H9 (cell line): ENCODE data around the gene EVI5. TPM values are rescaled to one million over a fixed set of nuclear protein-coding genes. Genes with fewer than 3 reads are reported as not detected.

ENCODE experiments used
- DNase-seq: peaks from one replicate; pipeline ENCODE4 v3.0.0-alpha.2; 2017
- H2AFZ ChIP-seq: one replicate; pipeline ENCODE4 v1.6.1; 2013; ENCODE audit warnings: mild to moderate bottlenecking, low read length, control low read depth, moderate library complexity
- H2AK5ac ChIP-seq: 2 replicates; pipeline ENCODE4 v1.6.1; 2013; ENCODE audit warnings: low read length, control low read depth, mixed read lengths; ENCODE audit not compliant: insufficient read length
- H2BK120ac ChIP-seq: one replicate; pipeline ENCODE4 v1.6.1; 2013; ENCODE audit warnings: low read depth, mild to moderate bottlenecking, low read length, control low read depth, inconsistent platforms; ENCODE audit not compliant: poor library complexity, severe bottlenecking
- H2BK12ac ChIP-seq: 2 replicates; pipeline ENCODE4 v1.6.1; 2013; ENCODE audit warnings: low read length, control low read depth, mixed read lengths, low read depth; ENCODE audit not compliant: insufficient read length
- H2BK15ac ChIP-seq: 2 replicates; pipeline ENCODE4 v1.6.1; 2013; ENCODE audit warnings: low read depth, low read length, control low read depth
- H2BK20ac ChIP-seq: one replicate; pipeline ENCODE4 v1.6.1; 2013; ENCODE audit warnings: low read depth, mild to moderate bottlenecking, low read length, control low read depth, inconsistent platforms; ENCODE audit not compliant: poor library complexity, severe bottlenecking
- H2BK5ac ChIP-seq: 2 replicates; pipeline ENCODE4 v1.6.1; 2013; ENCODE audit warnings: low read length, control low read depth, mixed read lengths; ENCODE audit not compliant: insufficient read length
- H3K14ac ChIP-seq: 2 replicates; pipeline ENCODE4 v1.6.1; 2013; ENCODE audit warnings: low read length, control low read depth; ENCODE audit not compliant: insufficient read depth
- H3K18ac ChIP-seq: 2 replicates; pipeline ENCODE4 v1.6.1; 2013; ENCODE audit warnings: low read depth, mild to moderate bottlenecking, mixed read lengths, low read length, control low read depth; ENCODE audit not compliant: insufficient read length
- H3K23ac ChIP-seq: 2 replicates; pipeline ENCODE4 v1.6.1; 2013; ENCODE audit warnings: low read length, control low read depth, mixed read lengths, low read depth; ENCODE audit not compliant: insufficient read length
- H3K23me2 ChIP-seq: 2 replicates; pipeline ENCODE4 v1.6.1; 2013; ENCODE audit warnings: low read depth, mild to moderate bottlenecking, mixed read lengths, low read length, control low read depth; ENCODE audit not compliant: insufficient read length, poor library complexity, severe bottlenecking
- H3K27ac ChIP-seq: 2 replicates; pipeline ENCODE4 v1.5.1; 2013; ENCODE audit warnings: low read length, control low read depth, mixed read lengths, low read depth; ENCODE audit not compliant: insufficient read length
- H3K27me3 ChIP-seq: 2 replicates; pipeline ENCODE4 v1.6.1; 2013; ENCODE audit warnings: low read length, control low read depth, inconsistent platforms; ENCODE audit not compliant: insufficient read depth
- H3K4ac ChIP-seq: 2 replicates; pipeline ENCODE4 v1.6.1; 2013; ENCODE audit warnings: low read depth, mild to moderate bottlenecking, control low read depth, inconsistent platforms, low read length, moderate library complexity
- H3K4me1 ChIP-seq: 2 replicates; pipeline ENCODE4 v1.6.1; 2013; ENCODE audit warnings: low read length, control low read depth, inconsistent platforms; ENCODE audit not compliant: insufficient read depth
- H3K4me2 ChIP-seq: 2 replicates; pipeline ENCODE4 v1.6.1; 2013; ENCODE audit warnings: low read length, control low read depth, mixed read lengths; ENCODE audit not compliant: insufficient read length, insufficient read depth
- H3K56ac ChIP-seq: 2 replicates; pipeline ENCODE4 v1.6.1; 2013; ENCODE audit warnings: low read depth, mild to moderate bottlenecking, mixed read lengths, low read length, control low read depth; ENCODE audit not compliant: insufficient read length
- H3K79me1 ChIP-seq: 2 replicates; pipeline ENCODE4 v1.6.1; 2013; ENCODE audit warnings: low read depth, mild to moderate bottlenecking, moderate library complexity, low read length, control low read depth, inconsistent platforms; ENCODE audit not compliant: insufficient read depth, poor library complexity, severe bottlenecking
- H3K79me2 ChIP-seq: 2 replicates; pipeline ENCODE4 v1.6.1; 2013; ENCODE audit warnings: low read length, control low read depth, inconsistent platforms; ENCODE audit not compliant: insufficient read depth
- H3K9ac ChIP-seq: 2 replicates; pipeline ENCODE4 v1.6.1; 2013; ENCODE audit warnings: low read length, control low read depth, mixed read lengths; ENCODE audit not compliant: insufficient read length; ENCODE audit errors: extremely low read depth
- H3K9me3 ChIP-seq: one replicate; pipeline ENCODE4 v1.6.1; 2013; ENCODE audit warnings: low read depth, low read length, inconsistent platforms; ENCODE audit not compliant: control insufficient read depth
- H3T11ph ChIP-seq: one replicate; pipeline ENCODE4 v1.6.1; 2013; ENCODE audit warnings: mild to moderate bottlenecking, low read length, control low read depth, inconsistent platforms
- H4K20me1 ChIP-seq: one replicate; pipeline ENCODE4 v1.6.1; 2013; ENCODE audit not compliant: control insufficient read depth, insufficient read length, insufficient read depth
- H4K5ac ChIP-seq: 2 replicates; pipeline ENCODE4 v1.6.1; 2013; ENCODE audit warnings: low read depth, mild to moderate bottlenecking, mixed read lengths, low read length, control low read depth; ENCODE audit not compliant: insufficient read length
- H4K8ac ChIP-seq: replicated peaks from 2 replicates; pipeline ENCODE4 v1.6.1; 2013; ENCODE audit warnings: low read length, control low read depth, mixed read lengths, low read depth; ENCODE audit not compliant: insufficient read length
- H4K91ac ChIP-seq: 2 replicates; pipeline ENCODE4 v1.6.1; 2013; ENCODE audit warnings: low read depth, mild to moderate bottlenecking, moderate library complexity, mixed read lengths, low read length, control low read depth; ENCODE audit not compliant: insufficient read length
- H3K27ac Mint-ChIP-seq, 3 experiments: 2 replicates in 2 of 3; 3 replicates in 1 of 3; pipeline ENCODE4 v1.8.0; 2020 to 2021; ENCODE audit warnings: mixed read lengths in 3 of 3, mild to moderate bottlenecking in 1 of 3, moderate library complexity in 1 of 3
- H3K27me3 Mint-ChIP-seq: 2 replicates; pipeline ENCODE4 v1.8.0; 2021; ENCODE audit warnings: low read depth, mild to moderate bottlenecking, moderate library complexity, mixed read lengths
- H3K36me3 Mint-ChIP-seq, 3 experiments: 2 replicates in 2 of 3; 3 replicates in 1 of 3; pipeline ENCODE4 v1.8.0; 2020 to 2021; ENCODE audit warnings: low read depth in 3 of 3, mixed read lengths in 3 of 3; ENCODE audit not compliant: insufficient read depth in 1 of 3
- H3K4me1 Mint-ChIP-seq, 2 experiments: 2 replicates each; pipeline ENCODE4 v1.8.0; 2020; ENCODE audit warnings: mixed read lengths in 2 of 2
- H3K4me3 Mint-ChIP-seq, 2 experiments: 2 replicates in 1 of 2; 3 replicates in 1 of 2; pipeline ENCODE4 v1.8.0; 2020 to 2021; ENCODE audit warnings: mild to moderate bottlenecking in 2 of 2, mixed read lengths in 2 of 2, moderate library complexity in 1 of 2
- H3K9me3 Mint-ChIP-seq, 2 experiments: 2 replicates in 1 of 2; 3 replicates in 1 of 2; pipeline ENCODE4 v1.8.0; 2020; ENCODE audit warnings: mild to moderate bottlenecking in 2 of 2, mixed read lengths in 2 of 2, moderate library complexity in 1 of 2
- WGBS: extraction: QIAGEN DNeasy Blood & Tissue Kit; methylation state at CpG from one replicate; pipeline ENCODE4 v1.1.7; 2013; ENCODE audit warnings: missing lambda C conversion rate, low lambda C conversion rate, mixed read lengths; ENCODE audit not compliant: insufficient read length; ENCODE audit errors: extremely low coverage; 5-methylcytosine and 5-hydroxymethylcytosine counted together
- total RNA-seq: library from RNA; stranded (reverse); gene quantifications from 2 replicates; pipeline ENCODE4 v1.2.1, GENCODE V29; 2021
- TF ChIP-seq, protein P1 (sequence below): fragments of 200-600 bp; sonication (generic); conservative IDR thresholded peaks from 3 replicates; pipeline ENCODE4 v1.8.0; 2021; ENCODE audit warnings: antibody characterized with exemption, mild to moderate bottlenecking

Gene EVI5
- total RNA-seq, 1 experiment from 2014 or later: 9.7 TPM

DNA sequence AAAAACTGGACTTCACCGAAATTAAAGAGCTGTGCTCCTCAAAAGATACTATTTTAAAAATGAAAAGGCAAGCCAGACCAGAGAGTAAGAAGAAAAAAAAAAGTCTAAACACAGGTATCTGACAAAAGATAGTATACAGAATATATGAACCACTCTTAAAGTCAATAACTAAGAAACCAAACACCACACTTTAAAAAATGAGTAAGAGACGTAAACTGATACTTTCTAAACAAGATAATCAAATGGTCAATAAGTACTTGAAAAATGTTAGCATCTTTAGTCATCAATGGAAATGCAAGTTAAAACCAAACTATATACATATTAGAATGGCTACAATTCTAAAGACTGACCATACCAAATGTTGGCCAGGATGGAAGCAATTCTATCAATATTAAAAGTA is 77.6 kb downstream of the EVI5 start:
- H3K36me3 Mint-ChIP-seq: no peaks in the 10 kb centered on the region; a peak in 2 of 7 replicates
- TF ChIP-seq, protein P1, sequence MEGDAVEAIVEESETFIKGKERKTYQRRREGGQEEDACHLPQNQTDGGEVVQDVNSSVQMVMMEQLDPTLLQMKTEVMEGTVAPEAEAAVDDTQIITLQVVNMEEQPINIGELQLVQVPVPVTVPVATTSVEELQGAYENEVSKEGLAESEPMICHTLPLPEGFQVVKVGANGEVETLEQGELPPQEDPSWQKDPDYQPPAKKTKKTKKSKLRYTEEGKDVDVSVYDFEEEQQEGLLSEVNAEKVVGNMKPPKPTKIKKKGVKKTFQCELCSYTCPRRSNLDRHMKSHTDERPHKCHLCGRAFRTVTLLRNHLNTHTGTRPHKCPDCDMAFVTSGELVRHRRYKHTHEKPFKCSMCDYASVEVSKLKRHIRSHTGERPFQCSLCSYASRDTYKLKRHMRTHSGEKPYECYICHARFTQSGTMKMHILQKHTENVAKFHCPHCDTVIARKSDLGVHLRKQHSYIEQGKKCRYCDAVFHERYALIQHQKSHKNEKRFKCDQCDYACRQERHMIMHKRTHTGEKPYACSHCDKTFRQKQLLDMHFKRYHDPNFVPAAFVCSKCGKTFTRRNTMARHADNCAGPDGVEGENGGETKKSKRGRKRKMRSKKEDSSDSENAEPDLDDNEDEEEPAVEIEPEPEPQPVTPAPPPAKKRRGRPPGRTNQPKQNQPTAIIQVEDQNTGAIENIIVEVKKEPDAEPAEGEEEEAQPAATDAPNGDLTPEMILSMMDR: no peak

More for the DNA sequence above, 77.6 kb downstream of the EVI5 start:
- H3K56ac ChIP-seq: no peak overlapping the region
- H3K18ac ChIP-seq: no peak overlapping the region
- Mint-ChIP-seq H3K9me3 (no peaks in the 10 kb centered on the region), H3K27me3 (no peaks in the 10 kb centered on the region), H3K27ac (peak overlapping the region in 1 of 3 experiments; percentile 86; a peak in 2 of 7 replicates), H3K4me1 (peaks cover 23 to 24% of the 10 kb centered on the region in 2 experiments), H3K4me3 (no peak overlapping the region)
- H2BK120ac ChIP-seq: no peak overlapping the region
- no peak overlapping the region for H4K5ac ChIP-seq
- no peak overlapping the region for H3K4ac ChIP-seq
- H3K23me2 ChIP-seq: no peaks in the 10 kb centered on the region
- H3K14ac ChIP-seq: no peak overlapping the region
- no peak overlapping the region for H2AK5ac ChIP-seq
- no peak overlapping the region for H3K23ac ChIP-seq
- no peak overlapping the region for H3K9ac ChIP-seq
- peaks cover 2% of the 10 kb centered on the region; the same call in 1 of the 2 replicates for H3K4me1 ChIP-seq
- no peaks in the 10 kb centered on the region for H4K20me1 ChIP-seq
- H2BK12ac ChIP-seq: no peak overlapping the region
- no peaks in the 10 kb centered on the region for H3K27me3 ChIP-seq
- no peaks in the 10 kb centered on the region for H3K79me2 ChIP-seq
- WGBS: no CpG with 5 or more reads among the region's 2 CpGs
- H2AFZ ChIP-seq: no peak overlapping the region
- H3K79me1 ChIP-seq: no peaks in the 10 kb centered on the region
- H3T11ph ChIP-seq: no peak overlapping the region
- H3K4me2 ChIP-seq: no peak overlapping the region
- no peak for DNase-seq
- H2BK15ac ChIP-seq: no peak overlapping the region
- no peak overlapping the region for H2BK20ac ChIP-seq
- H4K91ac ChIP-seq: no peak overlapping the region
- H2BK5ac ChIP-seq: no peak overlapping the region
- H3K27ac ChIP-seq: no peak overlapping the region
- H4K8ac ChIP-seq: no peak overlapping the region
- no peaks in the 10 kb centered on the region for H3K9me3 ChIP-seq
